GM12865 (cell line): Measurements from ENCODE around the gene ETV6.

ENCODE experiments used
- DNase-seq: peaks from one replicate; pipeline ENCODE4 v3.0.0; 2010; ENCODE audit warnings: low read depth
- H3K4me3 ChIP-seq: 2 replicates; pipeline ENCODE4 v1.5.1; 2011; ENCODE audit warnings: mild to moderate bottlenecking, low read depth, low read length, control low read depth
- CTCF ChIP-seq: IDR thresholded peaks from 2 replicates; pipeline ENCODE4 v1.5.1; 2011; ENCODE audit warnings: low read length, control low read depth, low read depth, inconsistent platforms; ENCODE audit not compliant: insufficient read depth; ENCODE audit errors: missing control alignments

The ETV6 gene

GRCh38 chr12:11782914-11783420 lies 133.5 kb downstream of the ETV6 start:
- no peak for TF ChIP-seq CTCF
- DNase-seq: no peak
- H3K4me3 ChIP-seq: no peak overlapping the region

GRCh38 chr12:11785712-11786111 lies 136.2 kb downstream of the ETV6 start:
- DNase-seq: no peak
- H3K4me3 ChIP-seq: no peak overlapping the region
- TF ChIP-seq CTCF: no peak

GRCh38 chr12:11786638-11787365 lies 137.3 kb downstream of the ETV6 start:
- DNase-seq: no peak
- H3K4me3 ChIP-seq: no peak overlapping the region
- no peak for TF ChIP-seq CTCF

GRCh38 chr12:11787437-11787836 lies 138.0 kb downstream of the ETV6 start:
- no peak for DNase-seq
- TF ChIP-seq CTCF: no peak
- H3K4me3 ChIP-seq: no peak overlapping the region

- no peak overlapping the region for H3K4me3 ChIP-seq
- TF ChIP-seq CTCF: no peak
- DNase-seq: no peak
These were observed 138.7 kb downstream of the ETV6 start for GRCh38 chr12:11787933-11788849.

- no peak for TF ChIP-seq CTCF
- H3K4me3 ChIP-seq: no peak overlapping the region
- DNase-seq: no peak
These were observed 144.6 kb downstream of the ETV6 start for GRCh38 chr12:11793921-11794710.
